ENCODE data around the gene URI1.

URI1 gene

DNA sequence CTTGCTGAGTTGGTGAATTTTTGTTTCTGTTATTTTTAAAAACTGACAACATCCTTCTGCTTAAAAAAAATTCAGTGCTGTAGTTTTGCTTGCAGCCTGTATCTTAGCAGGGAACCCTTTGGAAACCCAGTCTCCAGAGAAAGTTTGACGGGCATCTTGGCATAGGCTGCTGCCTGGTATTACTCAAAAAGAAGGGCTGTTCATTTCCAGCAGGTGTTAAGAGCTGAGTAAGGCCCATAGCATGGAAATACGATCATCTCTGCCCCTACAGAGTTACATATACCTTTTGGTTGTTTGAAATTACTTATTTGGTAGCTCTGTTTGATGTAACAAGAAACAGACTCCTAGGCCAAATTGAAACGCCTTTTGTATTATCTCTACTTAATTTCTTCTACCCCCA lies 41.5 kb downstream of the URI1 start:
- Histone ChIP-seq H3K27me3 (ENCODE audit: insufficient read depth, poor library complexity, severe bottlenecking) (no peaks in the 10 kb centered on the region), H3K4me3 (replicated peaks; ENCODE audit: insufficient read depth, low read length) (no peak overlapping the region), H3K27ac (replicated peaks) (no peak overlapping the region)
- DNase-seq (ENCODE audit: low read depth in 1 of 2, low spot score in 1 of 2) = no peak
- TF ChIP-seq, protein P1, sequence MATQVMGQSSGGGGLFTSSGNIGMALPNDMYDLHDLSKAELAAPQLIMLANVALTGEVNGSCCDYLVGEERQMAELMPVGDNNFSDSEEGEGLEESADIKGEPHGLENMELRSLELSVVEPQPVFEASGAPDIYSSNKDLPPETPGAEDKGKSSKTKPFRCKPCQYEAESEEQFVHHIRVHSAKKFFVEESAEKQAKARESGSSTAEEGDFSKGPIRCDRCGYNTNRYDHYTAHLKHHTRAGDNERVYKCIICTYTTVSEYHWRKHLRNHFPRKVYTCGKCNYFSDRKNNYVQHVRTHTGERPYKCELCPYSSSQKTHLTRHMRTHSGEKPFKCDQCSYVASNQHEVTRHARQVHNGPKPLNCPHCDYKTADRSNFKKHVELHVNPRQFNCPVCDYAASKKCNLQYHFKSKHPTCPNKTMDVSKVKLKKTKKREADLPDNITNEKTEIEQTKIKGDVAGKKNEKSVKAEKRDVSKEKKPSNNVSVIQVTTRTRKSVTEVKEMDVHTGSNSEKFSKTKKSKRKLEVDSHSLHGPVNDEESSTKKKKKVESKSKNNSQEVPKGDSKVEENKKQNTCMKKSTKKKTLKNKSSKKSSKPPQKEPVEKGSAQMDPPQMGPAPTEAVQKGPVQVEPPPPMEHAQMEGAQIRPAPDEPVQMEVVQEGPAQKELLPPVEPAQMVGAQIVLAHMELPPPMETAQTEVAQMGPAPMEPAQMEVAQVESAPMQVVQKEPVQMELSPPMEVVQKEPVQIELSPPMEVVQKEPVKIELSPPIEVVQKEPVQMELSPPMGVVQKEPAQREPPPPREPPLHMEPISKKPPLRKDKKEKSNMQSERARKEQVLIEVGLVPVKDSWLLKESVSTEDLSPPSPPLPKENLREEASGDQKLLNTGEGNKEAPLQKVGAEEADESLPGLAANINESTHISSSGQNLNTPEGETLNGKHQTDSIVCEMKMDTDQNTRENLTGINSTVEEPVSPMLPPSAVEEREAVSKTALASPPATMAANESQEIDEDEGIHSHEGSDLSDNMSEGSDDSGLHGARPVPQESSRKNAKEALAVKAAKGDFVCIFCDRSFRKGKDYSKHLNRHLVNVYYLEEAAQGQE (IDR thresholded peaks at IDR 0.05; ENCODE audit: insufficient replicate concordance, low read depth) = no peak
- TF ChIP-seq POLR2AphosphoS5 (IDR thresholded peaks at IDR 0.05; ENCODE audit: low read depth) (no peak), SPI1 (IDR thresholded peaks at IDR 0.05; ENCODE audit: borderline replicate concordance, low read depth) (no peak), GABPA (IDR thresholded peaks at IDR 0.05; ENCODE audit: low read depth) (no peak)
- TF ChIP-seq, protein P2, sequence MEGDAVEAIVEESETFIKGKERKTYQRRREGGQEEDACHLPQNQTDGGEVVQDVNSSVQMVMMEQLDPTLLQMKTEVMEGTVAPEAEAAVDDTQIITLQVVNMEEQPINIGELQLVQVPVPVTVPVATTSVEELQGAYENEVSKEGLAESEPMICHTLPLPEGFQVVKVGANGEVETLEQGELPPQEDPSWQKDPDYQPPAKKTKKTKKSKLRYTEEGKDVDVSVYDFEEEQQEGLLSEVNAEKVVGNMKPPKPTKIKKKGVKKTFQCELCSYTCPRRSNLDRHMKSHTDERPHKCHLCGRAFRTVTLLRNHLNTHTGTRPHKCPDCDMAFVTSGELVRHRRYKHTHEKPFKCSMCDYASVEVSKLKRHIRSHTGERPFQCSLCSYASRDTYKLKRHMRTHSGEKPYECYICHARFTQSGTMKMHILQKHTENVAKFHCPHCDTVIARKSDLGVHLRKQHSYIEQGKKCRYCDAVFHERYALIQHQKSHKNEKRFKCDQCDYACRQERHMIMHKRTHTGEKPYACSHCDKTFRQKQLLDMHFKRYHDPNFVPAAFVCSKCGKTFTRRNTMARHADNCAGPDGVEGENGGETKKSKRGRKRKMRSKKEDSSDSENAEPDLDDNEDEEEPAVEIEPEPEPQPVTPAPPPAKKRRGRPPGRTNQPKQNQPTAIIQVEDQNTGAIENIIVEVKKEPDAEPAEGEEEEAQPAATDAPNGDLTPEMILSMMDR (IDR thresholded peaks at IDR 0.05; ENCODE audit: insufficient read depth, low read length) = no peak

GRCh38 chr19:29985196-29985595 lies 43.2 kb downstream of the URI1 start:
- TF ChIP-seq GABPA (IDR thresholded peaks at IDR 0.05; ENCODE audit: low read depth) = no peak
- TF ChIP-seq POLR2AphosphoS5 (IDR thresholded peaks at IDR 0.05; ENCODE audit: low read depth) = no peak
- TF ChIP-seq, protein P2 (IDR thresholded peaks at IDR 0.05; ENCODE audit: insufficient read depth, low read length) = no peak
- TF ChIP-seq, protein P1 (IDR thresholded peaks at IDR 0.05; ENCODE audit: insufficient replicate concordance, low read depth) = no peak
- no peak for TF ChIP-seq SPI1 (IDR thresholded peaks at IDR 0.05; ENCODE audit: borderline replicate concordance, low read depth)

GRCh38 chr19:29988351-29988750 lies 46.3 kb downstream of the URI1 start:
- no peak for DNase-seq (ENCODE audit: low read depth in 1 of 2, low spot score in 1 of 2)
- no peak overlapping the region for H3K27ac ChIP-seq (replicated peaks)
- no peak overlapping the region for H3K4me3 ChIP-seq (replicated peaks; ENCODE audit: insufficient read depth, low read length)
- no peak for TF ChIP-seq GABPA (IDR thresholded peaks at IDR 0.05; ENCODE audit: low read depth)
- TF ChIP-seq SPI1 (IDR thresholded peaks at IDR 0.05; ENCODE audit: borderline replicate concordance, low read depth) = no peak
- TF ChIP-seq, protein P2 (IDR thresholded peaks at IDR 0.05; ENCODE audit: insufficient read depth, low read length) = no peak
- TF ChIP-seq, protein P1 (IDR thresholded peaks at IDR 0.05; ENCODE audit: insufficient replicate concordance, low read depth) = no peak
- TF ChIP-seq POLR2AphosphoS5 (IDR thresholded peaks at IDR 0.05; ENCODE audit: low read depth) = no peak
- no peaks in the 10 kb centered on the region for H3K27me3 ChIP-seq (ENCODE audit: insufficient read depth, poor library complexity, severe bottlenecking)

More at GRCh38 chr19:29985196-29985595, 43.2 kb downstream of the URI1 start:
- no peak overlapping the region for H3K4me3 ChIP-seq (replicated peaks; ENCODE audit: insufficient read depth, low read length)
- no peak overlapping the region for H3K27ac ChIP-seq (replicated peaks)
- no peaks in the 10 kb centered on the region for H3K27me3 ChIP-seq (ENCODE audit: insufficient read depth, poor library complexity, severe bottlenecking)
- no peak for DNase-seq (ENCODE audit: low read depth in 1 of 2, low spot score in 1 of 2)
